Measurements from ENCODE around the gene KLF9. TPM values are rescaled to one million over a fixed set of nuclear protein-coding genes. Genes with fewer than 3 reads are reported as not detected.
A peak's percentile ranks its signal among the peaks of the same experiment; 100 is the strongest.

KLF9 gene
- total RNA-seq, 4 donors from 2014 or later, result 286 to 387 (median 351) TPM

GRCh38 chr9:70411930-70412831 lies 2.3 kb downstream of the KLF9 start:
- Histone ChIP-seq H3K9me3 (no peaks in the 10 kb centered on the region), H3K27me3 (no peaks in the 10 kb centered on the region), H3K36me3 (peaks cover 0 to 25% (median 0%) of the 10 kb centered on the region in 3 donors), H3K4me1 (peaks cover 0 to 50% (median 27%) of the 10 kb centered on the region in 4 donors), H3K27ac (peak overlapping the region; percentile 100), H3K4me3 (peak overlapping the region; percentile 90 to 96 (median 95))
- no peak for TF ChIP-seq CTCF (IDR thresholded peaks at IDR 0.05)
- TF ChIP-seq POLR2A (IDR thresholded peaks at IDR 0.05), result peak in 1 of 2 donors; percentile 50
- peak in 1 of 2 donors; percentile 71 for TF ChIP-seq EP300 (IDR thresholded peaks at IDR 0.05)
- peak; percentile 60 to 65 for DNase-seq (ENCODE audit: low spot score in 2 of 2)
- 1% methylated on average over 37 to 41 of the region's 41 CpGs for WGBS, 2 donors

DNA sequence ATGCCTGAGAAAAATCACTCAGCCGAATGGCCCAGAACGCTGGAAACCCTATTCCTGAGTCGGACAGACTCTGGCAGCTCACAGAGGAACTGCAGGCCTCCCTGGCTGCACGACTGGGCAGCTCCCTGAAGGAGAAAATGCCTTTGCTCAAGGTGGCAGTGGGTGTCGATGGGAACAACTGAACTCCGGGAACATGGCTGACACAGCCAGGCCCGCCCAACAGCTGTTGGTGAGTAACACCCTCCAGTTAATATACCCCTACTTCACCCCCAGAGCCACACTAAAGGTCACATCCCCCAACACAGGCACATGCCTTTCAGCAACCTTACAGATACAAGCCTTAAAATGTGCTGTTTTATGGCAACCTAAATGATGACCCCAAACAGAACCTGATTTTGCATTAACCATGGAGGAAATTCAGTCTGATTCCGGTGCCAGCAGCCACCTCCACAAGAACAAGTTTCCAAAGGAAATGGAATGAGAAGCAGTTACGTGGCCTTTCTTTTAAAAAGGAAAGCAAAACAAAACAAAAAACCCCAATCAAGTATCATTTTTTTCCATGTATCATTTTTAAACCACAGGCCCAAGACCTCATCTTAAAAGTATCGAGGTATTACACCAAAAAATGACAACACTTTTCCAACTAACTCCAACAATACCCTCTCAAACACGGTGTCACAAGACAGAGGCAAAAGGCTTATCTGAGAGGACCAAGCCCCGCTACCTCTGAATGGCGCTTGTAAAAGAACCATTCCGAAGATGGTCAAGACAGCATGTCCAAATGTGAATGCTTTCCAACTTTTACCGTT lies 3.1 kb downstream of the KLF9 start:
- DNase-seq (ENCODE audit: low spot score in 2 of 2), result peak; percentile 39 to 70
- H3K9me3 ChIP-seq, result no peaks in the 10 kb centered on the region
- peak overlapping the region; percentile 90 to 96 (median 95) for H3K4me3 ChIP-seq
- TF ChIP-seq CTCF (IDR thresholded peaks at IDR 0.05), result no peak
- TF ChIP-seq POLR2A (IDR thresholded peaks at IDR 0.05), result peak; percentile 37 to 42
- TF ChIP-seq EP300 (IDR thresholded peaks at IDR 0.05), result peak in 1 of 2 donors; percentile 92
- peaks cover 0 to 25% (median 0%) of the 10 kb centered on the region in 3 donors for H3K36me3 ChIP-seq
- H3K27me3 ChIP-seq, result no peaks in the 10 kb centered on the region
- H3K27ac ChIP-seq, result peak overlapping the region; percentile 100
- H3K4me1 ChIP-seq, result peaks cover 0 to 50% (median 31%) of the 10 kb centered on the region in 4 donors
- 8 to 13% methylated on average over 15 of the region's 15 CpGs for WGBS, 2 donors

DNA sequence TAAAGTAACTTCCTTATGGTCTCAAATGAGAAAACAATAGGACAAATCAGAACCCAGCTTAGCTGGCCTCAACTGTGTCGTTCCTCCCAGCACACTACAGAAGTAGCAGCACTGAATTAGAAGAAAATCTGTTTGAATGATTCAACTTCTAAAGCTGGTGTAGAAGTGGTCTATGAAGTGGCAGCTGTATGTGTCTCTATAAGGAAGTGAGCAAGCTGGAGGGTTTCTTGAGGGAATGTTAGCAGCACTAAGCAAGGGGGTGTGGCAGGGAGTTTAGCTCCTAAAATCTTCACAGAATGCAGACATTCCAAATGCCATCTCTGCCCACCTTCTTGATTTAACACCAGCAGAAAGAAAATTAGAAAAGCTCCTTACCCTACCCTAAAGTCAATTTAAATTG lies 4.1 kb downstream of the KLF9 start:
- DNase-seq (ENCODE audit: low spot score in 2 of 2), result no peak
- TF ChIP-seq CTCF (IDR thresholded peaks at IDR 0.05), result no peak
- TF ChIP-seq EP300 (IDR thresholded peaks at IDR 0.05), result peak in 1 of 2 donors; percentile 38
- peak in 1 of 2 donors; percentile 9 for TF ChIP-seq POLR2A (IDR thresholded peaks at IDR 0.05)
- peaks cover 0 to 50% (median 37%) of the 10 kb centered on the region in 4 donors for H3K4me1 ChIP-seq
- WGBS, 2 donors, result 0 to 3% methylated on average over 1 of the region's 1 CpG
- peaks cover 0 to 25% (median 0%) of the 10 kb centered on the region in 3 donors for H3K36me3 ChIP-seq
- no peaks in the 10 kb centered on the region for H3K9me3 ChIP-seq
- no peaks in the 10 kb centered on the region for H3K27me3 ChIP-seq
- H3K27ac ChIP-seq, result peak overlapping the region; percentile 100
- peak overlapping the region; percentile 90 to 96 (median 95) for H3K4me3 ChIP-seq

GRCh38 chr9:70409800-70410199 lies 4.7 kb downstream of the KLF9 start:
- 24 to 28% methylated on average over 2 of the region's 2 CpGs for WGBS, 2 donors

More at GRCh38 chr9:70409800-70410199, 4.7 kb downstream of the KLF9 start:
- Histone ChIP-seq H3K27me3 (no peaks in the 10 kb centered on the region), H3K4me3 (peak overlapping the region; percentile 90 to 96 (median 95)), H3K36me3 (peaks cover 0 to 25% (median 0%) of the 10 kb centered on the region in 3 donors), H3K9me3 (no peaks in the 10 kb centered on the region), H3K4me1 (peaks cover 0 to 50% (median 37%) of the 10 kb centered on the region in 4 donors), H3K27ac (peak overlapping the region; percentile 100)
- DNase-seq (ENCODE audit: low spot score in 2 of 2), result no peak
- TF ChIP-seq CTCF (IDR thresholded peaks at IDR 0.05), result no peak
- no peak for TF ChIP-seq POLR2A (IDR thresholded peaks at IDR 0.05)
- TF ChIP-seq EP300 (IDR thresholded peaks at IDR 0.05), result no peak
